HEK293 (cell line): ENCODE measurements around the gene HDAC2.

Experiments
- BCL6B ChIP-seq: fragments of 450-650 bp; formaldehyde crosslinking; IDR thresholded peaks from 2 replicates; pipeline ENCODE4 v1.5.1; 2017; ENCODE audit warnings: missing biosample characterization, missing genetic modification characterization
- GLI4 ChIP-seq: fragments of 450-650 bp; formaldehyde crosslinking; IDR thresholded peaks from 2 replicates; pipeline ENCODE4 v1.5.1; 2016; ENCODE audit warnings: missing biosample characterization, missing genetic modification characterization
- GLIS1 ChIP-seq: fragments of 450-650 bp; formaldehyde crosslinking; IDR thresholded peaks from 2 replicates; pipeline ENCODE4 v1.5.1; 2016; ENCODE audit warnings: missing biosample characterization, missing genetic modification characterization
- HOXA7 ChIP-seq: sonication (generic); formaldehyde crosslinking; IDR thresholded peaks from 2 replicates; pipeline ENCODE4 v1.8.1; 2022; ENCODE audit warnings: missing genetic modification reagents, borderline replicate concordance
- KLF10 ChIP-seq: fragments of 450-650 bp; IDR thresholded peaks from 2 replicates; pipeline ENCODE4 v1.5.1; 2018; ENCODE audit warnings: missing biosample characterization, mild to moderate bottlenecking, missing genetic modification characterization
- MYNN ChIP-seq: fragments of 450-650 bp; formaldehyde crosslinking; IDR thresholded peaks from 2 replicates; pipeline ENCODE4 v1.5.1; 2016; ENCODE audit warnings: missing biosample characterization, missing genetic modification characterization, borderline replicate concordance
- PATZ1 ChIP-seq: fragments of 450-650 bp; formaldehyde crosslinking; IDR thresholded peaks from 2 replicates; pipeline ENCODE4 v1.5.1; 2016; ENCODE audit warnings: missing biosample characterization, missing genetic modification characterization
- PRDM1 ChIP-seq: fragments of 450-650 bp; formaldehyde crosslinking; IDR thresholded peaks from 2 replicates; pipeline ENCODE4; 2016; ENCODE audit warnings: missing biosample characterization, missing genetic modification characterization
- REPIN1 ChIP-seq: fragments of 450-650 bp; formaldehyde crosslinking; IDR thresholded peaks from 2 replicates; pipeline ENCODE4 v1.5.1; 2017; ENCODE audit warnings: missing biosample characterization, missing genetic modification characterization, low read depth
- SCRT1 ChIP-seq: fragments of 450-650 bp; formaldehyde crosslinking; IDR thresholded peaks from 2 replicates; pipeline ENCODE4 v1.5.1; 2016; ENCODE audit warnings: missing biosample characterization, missing genetic modification characterization, borderline replicate concordance
- ZBTB1 ChIP-seq: fragments of 450-650 bp; formaldehyde crosslinking; IDR thresholded peaks from 2 replicates; pipeline ENCODE4 v1.5.1; 2016; ENCODE audit warnings: missing biosample characterization, missing genetic modification characterization
- ZBTB26 ChIP-seq: fragments of 450-650 bp; formaldehyde crosslinking; optimal IDR thresholded peaks from 2 replicates; pipeline ENCODE3; 2016; ENCODE audit warnings: missing biosample characterization, mild to moderate bottlenecking, missing genetic modification characterization
- ZBTB48 ChIP-seq: fragments of 450-650 bp; formaldehyde crosslinking; IDR thresholded peaks from 2 replicates; pipeline ENCODE4 v1.5.1; 2016; ENCODE audit warnings: missing biosample characterization, missing genetic modification characterization
- ZBTB8A ChIP-seq: fragments of 450-650 bp; formaldehyde crosslinking; IDR thresholded peaks from 2 replicates; pipeline ENCODE4 v1.5.1; 2016; ENCODE audit warnings: missing biosample characterization, missing genetic modification characterization
- ZFHX2 ChIP-seq: fragments of 450-650 bp; formaldehyde crosslinking; conservative IDR thresholded peaks from 2 replicates; pipeline ENCODE4 v1.5.1; 2016; ENCODE audit warnings: missing biosample characterization, missing genetic modification characterization
- ZIC2 ChIP-seq: fragments of 450-650 bp; formaldehyde crosslinking; IDR thresholded peaks from 2 replicates; pipeline ENCODE4 v1.5.1; 2016; ENCODE audit warnings: missing biosample characterization, missing genetic modification characterization
- ZNF133 ChIP-seq: fragments of 450-650 bp; formaldehyde crosslinking; IDR thresholded peaks from 2 replicates; pipeline ENCODE4 v1.5.1; 2016; ENCODE audit warnings: missing biosample characterization, missing genetic modification characterization
- ZNF138 ChIP-seq: fragments of 450-650 bp; formaldehyde crosslinking; IDR thresholded peaks from 2 replicates; pipeline ENCODE4 v1.5.1; 2016; ENCODE audit warnings: missing biosample characterization, missing genetic modification characterization, borderline replicate concordance
- ZNF335 ChIP-seq: fragments of 450-650 bp; formaldehyde crosslinking; conservative IDR thresholded peaks from 2 replicates; pipeline ENCODE4 v1.5.1; 2016; ENCODE audit warnings: missing biosample characterization, missing genetic modification characterization
- ZNF394 ChIP-seq: fragments of 450-650 bp; formaldehyde crosslinking; IDR thresholded peaks from 2 replicates; pipeline ENCODE4 v1.5.1; 2016; ENCODE audit warnings: missing biosample characterization, missing genetic modification characterization, mild to moderate bottlenecking, moderate library complexity, borderline replicate concordance
- ZNF433 ChIP-seq: fragments of 450-650 bp; formaldehyde crosslinking; IDR thresholded peaks from 2 replicates; pipeline ENCODE4 v1.5.1; 2016; ENCODE audit warnings: missing biosample characterization, missing genetic modification characterization, low read depth
- ZNF530 ChIP-seq: fragments of 450-650 bp; formaldehyde crosslinking; IDR thresholded peaks from 2 replicates; pipeline ENCODE4 v1.5.1; 2016; ENCODE audit warnings: low read depth, missing biosample characterization, missing genetic modification characterization
- ZNF600 ChIP-seq: fragments of 450-650 bp; formaldehyde crosslinking; IDR thresholded peaks from 2 replicates; pipeline ENCODE4 v1.5.1; 2016; ENCODE audit warnings: missing biosample characterization, missing genetic modification characterization
- ZNF610 ChIP-seq: fragments of 450-650 bp; formaldehyde crosslinking; IDR thresholded peaks from 2 replicates; pipeline ENCODE4 v1.5.1; 2016; ENCODE audit warnings: missing biosample characterization, missing genetic modification characterization, borderline replicate concordance
- ZNF639 ChIP-seq: fragments of 450-650 bp; formaldehyde crosslinking; IDR thresholded peaks from 2 replicates; pipeline ENCODE4 v1.5.1; 2016; ENCODE audit warnings: missing biosample characterization, missing genetic modification characterization
- ZNF660 ChIP-seq: fragments of 450-650 bp; IDR thresholded peaks from 2 replicates; pipeline ENCODE4 v1.5.1; 2018; ENCODE audit warnings: missing biosample characterization, mild to moderate bottlenecking, missing genetic modification characterization
- ZNF704 ChIP-seq: fragments of 450-650 bp; formaldehyde crosslinking; IDR thresholded peaks from 2 replicates; pipeline ENCODE4 v1.5.1; 2016; ENCODE audit warnings: missing biosample characterization, missing genetic modification characterization
- ZNF76 ChIP-seq: fragments of 450-650 bp; formaldehyde crosslinking; IDR thresholded peaks from 2 replicates; pipeline ENCODE4; 2016; ENCODE audit warnings: low read depth, missing biosample characterization, missing genetic modification characterization, borderline replicate concordance
- ZSCAN23 ChIP-seq: fragments of 450-650 bp; formaldehyde crosslinking; IDR thresholded peaks from 2 replicates; pipeline ENCODE4 v1.5.1; 2016; ENCODE audit warnings: missing biosample characterization, missing genetic modification characterization
- ZSCAN4 ChIP-seq: fragments of 450-650 bp; formaldehyde crosslinking; IDR thresholded peaks from 2 replicates; pipeline ENCODE4 v1.5.1; 2017; ENCODE audit warnings: missing biosample characterization, missing genetic modification characterization
- ZXDB ChIP-seq: fragments of 450-650 bp; formaldehyde crosslinking; IDR thresholded peaks from 2 replicates; pipeline ENCODE4 v1.5.1; 2016; ENCODE audit warnings: missing biosample characterization, missing genetic modification characterization

HDAC2 gene

GRCh38 chr6:113970805-113971676, at the start of gene HDAC2 (continued):
- TF ChIP-seq ZNF639 (tag by site-specific recombination) = peak; percentile 80
- no peak for TF ChIP-seq ZNF433 (tag by site-specific recombination)
- TF ChIP-seq ZNF138 (tag by site-specific recombination) = no peak
- peak; percentile 75; the same call in 1 of the 2 replicates for TF ChIP-seq HOXA7 (CRISPR knock-in tag)
- TF ChIP-seq ZSCAN23 (tag by site-specific recombination) = 0 out of 2 replicates have a peak, but pooled peaks have one; percentile 63
- TF ChIP-seq ZXDB (tag by site-specific recombination) = peak; percentile 96
- TF ChIP-seq ZNF660 (tag by site-specific recombination) = peak; percentile 60
- TF ChIP-seq ZNF610 (tag by site-specific recombination) = 0 out of 2 replicates have a peak, but pooled peaks have one; percentile 88
- peak; percentile 100 for TF ChIP-seq ZBTB8A
- peak; percentile 68 for TF ChIP-seq ZNF600 (tag by site-specific recombination)
- peak; percentile 65; the same call in 1 of the 2 replicates for TF ChIP-seq PRDM1 (tag by site-specific recombination)
- TF ChIP-seq ZBTB1 = no peak
- TF ChIP-seq MYNN = 0 out of 2 replicates have a peak, but pooled peaks have one; percentile 9
- peak; percentile 74; the same call in 1 of the 2 replicates for TF ChIP-seq ZNF394 (tag by site-specific recombination)
- TF ChIP-seq GLIS1 (tag by site-specific recombination) = peak; percentile 63
- TF ChIP-seq ZNF704 (tag by site-specific recombination) = no peak
- TF ChIP-seq REPIN1 (tag by site-specific recombination) = no peak
- TF ChIP-seq ZSCAN4 (tag by site-specific recombination) = peak; percentile 53; the same call in 1 of the 2 replicates
- TF ChIP-seq ZBTB48 (tag by site-specific recombination) = peak; percentile 97
- TF ChIP-seq GLI4 (tag by site-specific recombination) = peak; percentile 87; the same call in 1 of the 2 replicates
- no peak for TF ChIP-seq ZNF530 (tag by site-specific recombination)
- no peak for TF ChIP-seq SCRT1
- TF ChIP-seq ZFHX2 (tag by site-specific recombination) = peak; percentile 89
- TF ChIP-seq ZNF335 = peak; percentile 90
- no peak for TF ChIP-seq ZNF133 (tag by site-specific recombination)
- peak; percentile 84 for TF ChIP-seq ZNF76 (tag by site-specific recombination)
- peak; percentile 94 for TF ChIP-seq PATZ1 (tag by site-specific recombination)
- 0 out of 2 replicates have a peak, but pooled peaks have one; percentile 29 for TF ChIP-seq KLF10 (tag by site-specific recombination)
- peak; percentile 88 for TF ChIP-seq ZIC2 (tag by site-specific recombination)
- peak; percentile 80 for TF ChIP-seq ZBTB26
- TF ChIP-seq BCL6B (tag by site-specific recombination) = no peak
